HepG2 (cell line): ENCODE measurements around the gene MCAT. TPM values are rescaled to one million over a fixed set of nuclear protein-coding genes. Genes with fewer than 3 reads are reported as not detected.

Experiments used
- ATAC-seq: fragments of 200-7000 bp; cut with Tn5 transposase; 3 replicates; pipeline ENCODE4 v1.9.1; 2020; ENCODE audit warnings: mild to moderate bottlenecking, moderate library complexity
- BruUV-seq: library from RNA; stranded (reverse); fragments of 400-500 nt; replicated peaks from 2 replicates; lab custom pipeline; 2021; lab: Mats Ljungman, UMichigan
- CTCF ChIA-PET: fragments of 300-600 bp; formaldehyde crosslinking; extraction: SDS; loops from one replicate; lab custom pipeline; 2021; ENCODE audit warnings: low total read pairs, inconsistent platforms, low intra/inter-chr PET ratio; lab: Yijun Ruan, JAX
- POLR2A ChIA-PET: fragments of 350-600 bp; sonication (Branson Sonifier 250); formaldehyde crosslinking; loops from one replicate; lab custom pipeline; 2020; ENCODE audit warnings: antibody characterized with exemption, inconsistent platforms; lab: Yijun Ruan, JAX
- DNase-seq: peaks from one replicate; pipeline ENCODE4 v3.0.0-alpha.2; 2015; ENCODE audit warnings: low spot score
- FAIRE-seq: peaks from 3 replicates; lab custom pipeline; 2011; peaks lifted over from hg19 to GRCh38; lab: Jason Lieb, UNC
- H2AFZ ChIP-seq: one replicate; pipeline ENCODE4 v1.6.1; 2011; ENCODE audit warnings: low read length, inconsistent platforms
- H3K27ac ChIP-seq: fragments of 300-600 bp; 3 replicates; pipeline ENCODE4 v1.8.0; 2011; ENCODE audit warnings: mixed run types, mild to moderate bottlenecking, mixed read lengths, low read length, inconsistent platforms; ENCODE audit not compliant: insufficient read depth; ENCODE audit errors: extremely low read length
- H3K27me3 ChIP-seq, 2 experiments: fragments of 200-600 bp in 1 of 2; 2 replicates in 1 of 2; 3 replicates in 1 of 2; pipeline versions ENCODE4 v1.6.0 to v1.8.0; 2011; ENCODE audit warnings: low read length in 2 of 2, mild to moderate bottlenecking in 2 of 2, moderate library complexity in 2 of 2, inconsistent platforms in 1 of 2; ENCODE audit not compliant: insufficient read depth in 2 of 2, control insufficient read depth in 1 of 2
- H3K36me3 ChIP-seq, 2 experiments: fragments of 200-600 bp in 1 of 2; replicated peaks in 1 of 2; 2 replicates in 1 of 2; 3 replicates in 1 of 2; pipeline versions ENCODE4 v1.5.1 to v1.8.0; 2011; ENCODE audit warnings: low read length in 2 of 2, inconsistent platforms in 1 of 2; ENCODE audit not compliant: insufficient read depth in 2 of 2, control insufficient read depth in 1 of 2
- H3K4me1 ChIP-seq: 2 replicates; pipeline ENCODE4 v1.5.1; 2012; ENCODE audit warnings: low read length, inconsistent platforms; ENCODE audit not compliant: insufficient read depth
- H3K4me2 ChIP-seq: 2 replicates; pipeline ENCODE4 v1.6.0; 2011; ENCODE audit warnings: low read depth, low read length, inconsistent platforms
- H3K4me3 ChIP-seq, 3 experiments: fragments of 200-600 bp in 1 of 3; sonication (generic), shearing (Covaris generic) in 1 of 3; replicated peaks in 1 of 3; 2 replicates each; pipeline ENCODE4 v1.5.1; 2011 to 2016; ENCODE audit warnings: low read length in 3 of 3, inconsistent platforms in 2 of 3, low read depth in 2 of 3, mild to moderate bottlenecking in 2 of 3, control low read depth in 1 of 3, mixed read lengths in 1 of 3; ENCODE audit not compliant: insufficient read depth in 1 of 3
- H3K79me2 ChIP-seq: one replicate; pipeline ENCODE4 v1.6.1; 2011; ENCODE audit warnings: low read length, inconsistent platforms; ENCODE audit not compliant: insufficient read depth
- H3K9ac ChIP-seq: 2 replicates; pipeline ENCODE4 v1.6.0; 2011; ENCODE audit warnings: mild to moderate bottlenecking, low read depth, low read length, inconsistent platforms; ENCODE audit not compliant: insufficient read depth
- H3K9me3 ChIP-seq: 2 replicates; pipeline ENCODE4 v1.5.1; 2012; ENCODE audit warnings: mild to moderate bottlenecking, low read length
- H4K20me1 ChIP-seq: 2 replicates; pipeline ENCODE4 v1.6.0; 2011; ENCODE audit warnings: inconsistent platforms, mild to moderate bottlenecking, low read length, moderate library complexity; ENCODE audit not compliant: insufficient read depth
- NRL ChIP-seq: sonication (generic); formaldehyde crosslinking; IDR thresholded peaks from 2 replicates; pipeline ENCODE4 v1.5.0; 2020; ENCODE audit warnings: missing genetic modification reagents, mild to moderate bottlenecking, moderate library complexity, borderline replicate concordance
- ZNF20 ChIP-seq: sonication (generic); formaldehyde crosslinking; IDR thresholded peaks from 2 replicates; pipeline ENCODE4 v1.4.0; 2020; ENCODE audit warnings: mild to moderate bottlenecking, moderate library complexity, missing genetic modification reagents
- ZNF572 ChIP-seq: sonication (generic); formaldehyde crosslinking; IDR thresholded peaks from 2 replicates; pipeline ENCODE4 v1.5.1; 2020; ENCODE audit warnings: mild to moderate bottlenecking, missing genetic modification reagents
- WGBS: methylation state at CpG from one replicate; pipeline ENCODE4 v1.1.6; 2017; ENCODE audit warnings: low lambda C conversion rate; 5-methylcytosine and 5-hydroxymethylcytosine counted together
- in situ Hi-C: cut with HindIII; loops from 2 replicates; pipeline ENCODE4 v1.10.0; 2017; ENCODE audit warnings: low pct_unique_long_range_greater_than_20kb; ENCODE audit not compliant: extremely low pct_ligation_motif_present
- intact Hi-C: fragments of 100-400 bp; cut with micrococcal nuclease; formaldehyde crosslinking; loops from one replicate; pipeline ENCODE4 v1.10.0; 2022; ENCODE audit not compliant: unreplicated experiment
- polyA plus RNA-seq, 8 experiments: library from polyadenylated mRNA; depleted of rRNA in 3 of 8; stranded (reverse) in 7 of 8; unstranded in 1 of 8; fragments of >200 nt; fragmentation: Illumina TruSeq in 4 of 8; extraction: Trizol in 4 of 8; gene quantifications; 2 replicates each; pipeline versions ENCODE4 v1.2.1 to v1.2.3, GENCODE V29; 2011 to 2016; ENCODE audit warnings: low read depth in 4 of 8, missing spikeins in 1 of 8, mixed read lengths in 1 of 8; ENCODE audit not compliant: insufficient read depth in 1 of 8
- total RNA-seq, 5 experiments: library from RNA; depleted of rRNA; stranded (reverse); fragments of >200 nt; fragmentation: Illumina TruSeq; extraction: Trizol; gene quantifications; 2 replicates each; pipeline ENCODE4 v1.2.3, GENCODE V29; 2016; ENCODE audit warnings: low read depth in 1 of 5
- TF ChIP-seq, protein P1 (sequence below): IDR thresholded peaks from 2 replicates; pipeline ENCODE4 v1.6.1; 2018; ENCODE audit warnings: missing genetic modification reagents, mild to moderate bottlenecking, missing compliant biosample characterization

The MCAT gene
- total and polyA plus RNA-seq, 2 of the 13 experiments (the other 11 are each of a cell fraction or from before 2014, with no cell fraction given) = 9.3 to 16.7 TPM

DNA sequence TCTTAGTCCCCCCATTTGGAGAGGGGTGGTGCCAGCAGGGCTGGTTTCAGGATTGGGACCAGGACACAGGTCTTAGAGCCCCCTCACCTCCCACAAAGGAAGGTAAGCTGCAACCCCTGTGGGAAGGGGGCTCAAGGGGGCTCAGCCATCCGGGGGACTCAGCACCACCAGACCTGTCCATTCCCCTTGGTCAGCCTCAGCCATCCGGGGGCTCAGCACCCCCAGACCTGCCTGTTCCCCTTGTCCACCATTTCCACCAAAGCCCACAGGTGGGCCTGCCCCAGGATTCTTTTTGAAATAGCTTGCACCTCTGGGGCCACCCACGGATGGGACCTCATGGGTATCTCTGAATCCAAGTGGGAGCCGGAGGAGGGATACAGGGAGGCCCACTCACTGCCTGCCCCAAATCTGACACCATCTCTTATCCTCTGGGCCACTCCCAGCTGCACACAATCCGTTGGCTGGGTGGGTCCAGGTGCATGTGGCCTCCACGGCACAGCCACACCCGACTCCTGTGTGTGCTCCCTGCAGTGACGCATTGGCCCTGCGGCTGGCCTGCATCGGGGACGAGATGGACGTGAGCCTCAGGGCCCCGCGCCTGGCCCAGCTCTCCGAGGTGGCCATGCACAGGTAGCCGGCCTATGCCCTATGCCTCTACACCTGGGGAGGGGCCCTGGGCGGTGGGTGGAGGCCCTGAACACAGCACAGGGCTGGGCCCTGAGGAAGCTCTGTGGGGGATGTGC is 15.9 kb downstream of the MCAT start:
- H3K4me3 ChIP-seq = no peak overlapping the region; a peak in 1 of 6 replicates
- intact Hi-C loops = loop anchor here (2.0 to 5.0 kb wide), 2 partner anchors 17 to 35 kb away; partner anchors contain the start of gene BIK
- H3K27ac ChIP-seq = no peak overlapping the region
- no peak for ATAC-seq
- H3K4me2 ChIP-seq = peak overlapping the region; percentile 19; the same call in 1 of the 2 replicates
- CTCF ChIA-PET = no interaction called here
- H3K36me3 ChIP-seq = peaks cover 0 to 7% of the 10 kb centered on the region in 2 experiments; a peak in 2 of 5 replicates
- H3K27me3 ChIP-seq = no peaks in the 10 kb centered on the region
- POLR2A ChIA-PET = interaction anchor here (0.8 to 2.0 kb wide), 4 partner anchors 15 to 60 kb away, joined by 3 to 13 read pairs (median 4); partner anchors contain the start of genes MCAT and TTLL12
- TF ChIP-seq, protein P1, sequence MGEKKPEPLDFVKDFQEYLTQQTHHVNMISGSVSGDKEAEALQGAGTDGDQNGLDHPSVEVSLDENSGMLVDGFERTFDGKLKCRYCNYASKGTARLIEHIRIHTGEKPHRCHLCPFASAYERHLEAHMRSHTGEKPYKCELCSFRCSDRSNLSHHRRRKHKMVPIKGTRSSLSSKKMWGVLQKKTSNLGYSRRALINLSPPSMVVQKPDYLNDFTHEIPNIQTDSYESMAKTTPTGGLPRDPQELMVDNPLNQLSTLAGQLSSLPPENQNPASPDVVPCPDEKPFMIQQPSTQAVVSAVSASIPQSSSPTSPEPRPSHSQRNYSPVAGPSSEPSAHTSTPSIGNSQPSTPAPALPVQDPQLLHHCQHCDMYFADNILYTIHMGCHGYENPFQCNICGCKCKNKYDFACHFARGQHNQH (CRISPR knock-in tag) = no peak
- no peak for TF ChIP-seq ZNF572
- no peak for TF ChIP-seq NRL (CRISPR knock-in tag)
- no peak for TF ChIP-seq ZNF20
- TF ChIP-seq, all 625 proteins: peak for 0
- FAIRE-seq (no peak), DNase-seq (no peak)
- Histone ChIP-seq H2AFZ (no peak overlapping the region), H4K20me1 (no peaks in the 10 kb centered on the region), H3K79me2 (no peaks in the 10 kb centered on the region), H3K4me1 (peaks cover 31% of the 10 kb centered on the region), H3K9me3 (no peaks in the 10 kb centered on the region), H3K9ac (no peak overlapping the region)
- 71% methylated on average over 8 of the region's 17 CpGs for WGBS
- BruUV-seq = TSS peak; percentile 69
- in situ Hi-C loops = no loop called here
